ENCODE measurements around the gene CDC42BPG. TPM values are rescaled to one million over a fixed set of nuclear protein-coding genes. Genes with fewer than 3 reads are reported as not detected.

The CDC42BPG gene
- total RNA-seq, 2 experiments from 2014 or later: 0.31 to 0.61 TPM

GRCh38 chr11:64845129-64845775 is 799 bp upstream of the CDC42BPG start:
- peak overlapping the region; percentile 21 for H3K27ac Mint-ChIP-seq
- H3K4me1 Mint-ChIP-seq (ENCODE audit: low read depth): peaks cover 42% of the 10 kb centered on the region
- intact Hi-C loops (cut with micrococcal nuclease): loop anchor here (10.0 kb wide), 1 partner anchor 170 kb away; the partner anchor contains the start of gene ARL2

DNA sequence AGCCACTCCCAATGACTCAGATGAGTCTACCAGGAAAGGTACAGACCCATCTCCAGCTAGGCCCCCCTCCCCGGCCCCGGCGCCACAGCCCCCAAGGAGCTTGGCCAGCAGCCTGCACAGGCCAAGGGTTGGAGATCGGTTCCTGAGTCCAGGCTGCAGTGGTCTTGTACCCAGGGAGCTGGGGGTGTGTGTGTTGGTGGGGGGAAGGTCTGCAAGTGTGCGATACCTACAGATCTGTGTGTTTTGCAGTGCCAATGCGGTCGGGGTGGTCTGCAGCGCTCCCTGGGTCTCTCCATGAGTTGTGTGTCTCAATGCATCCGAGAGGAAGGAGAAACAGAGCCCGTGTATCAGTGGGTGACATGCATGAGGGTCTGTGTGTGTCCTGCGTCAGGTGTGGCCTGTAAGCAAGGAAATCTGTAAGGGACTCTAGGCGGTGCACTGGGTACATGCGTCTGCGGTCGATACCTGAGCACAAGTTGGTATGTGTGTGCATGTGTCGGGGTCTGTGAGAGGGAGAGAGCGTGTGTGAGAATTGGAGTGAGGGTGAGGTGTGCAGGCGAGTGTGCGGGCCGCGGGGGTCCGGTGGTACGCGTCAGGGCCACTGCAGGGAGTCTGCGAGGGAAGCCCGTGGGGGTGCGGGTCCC is 645 bp downstream of the CDC42BPG start:
- Mint-ChIP-seq H3K9me3 (no peaks in the 10 kb centered on the region), H3K4me1 (ENCODE audit: low read depth) (peaks cover 27% of the 10 kb centered on the region), H3K27ac (no peak overlapping the region), H3K27me3 (no peaks in the 10 kb centered on the region), H3K4me3 (peak overlapping the region; percentile 58), H3K36me3 (ENCODE audit: low read depth) (no peaks in the 10 kb centered on the region)
- intact Hi-C loops (cut with micrococcal nuclease): loop anchor here (10.0 kb wide), 1 partner anchor 171 kb away; the partner anchor contains the start of gene ARL2
- TF ChIP-seq CTCF (IDR thresholded peaks at IDR 0.05): no peak
- POLR2A ChIA-PET: interaction anchor here (0.9 to 18.5 kb wide), 4 partner anchors 8 to 39 kb away, joined by 3 to 320 read pairs (median 4); no protein-coding TSS in a partner anchor
- ATAC-seq: peak; percentile 1
- DNase-seq: no peak
- CTCF ChIA-PET: interaction anchor here (0.6 to 28.9 kb wide), 15 partner anchors 9 to 275 kb away, joined by 3 to 1168 read pairs (median 4); partner anchors contain the start of genes EHD1 and SAC3D1

More at GRCh38 chr11:64845129-64845775, 799 bp upstream of the CDC42BPG start:
- ChIA-PET POLR2A (interaction anchor here (0.6 to 26.2 kb wide), 7 partner anchors 10 to 272 kb away, joined by 3 to 768 read pairs (median 3); partner anchors contain the start of genes ARL2, EHD1 and ZNHIT2), CTCF (interaction anchor here (1.2 to 28.9 kb wide), 3 partner anchors 17 to 41 kb away, joined by 3 to 1168 read pairs (median 316); partner anchors contain the start of gene EHD1)
- Mint-ChIP-seq H3K27me3 (no peaks in the 10 kb centered on the region), H3K36me3 (ENCODE audit: low read depth) (no peaks in the 10 kb centered on the region), H3K9me3 (no peaks in the 10 kb centered on the region), H3K4me3 (peak overlapping the region; percentile 58)
- TF ChIP-seq CTCF (IDR thresholded peaks at IDR 0.05): no peak
- no peak for DNase-seq
- ATAC-seq: no peak

DNA sequence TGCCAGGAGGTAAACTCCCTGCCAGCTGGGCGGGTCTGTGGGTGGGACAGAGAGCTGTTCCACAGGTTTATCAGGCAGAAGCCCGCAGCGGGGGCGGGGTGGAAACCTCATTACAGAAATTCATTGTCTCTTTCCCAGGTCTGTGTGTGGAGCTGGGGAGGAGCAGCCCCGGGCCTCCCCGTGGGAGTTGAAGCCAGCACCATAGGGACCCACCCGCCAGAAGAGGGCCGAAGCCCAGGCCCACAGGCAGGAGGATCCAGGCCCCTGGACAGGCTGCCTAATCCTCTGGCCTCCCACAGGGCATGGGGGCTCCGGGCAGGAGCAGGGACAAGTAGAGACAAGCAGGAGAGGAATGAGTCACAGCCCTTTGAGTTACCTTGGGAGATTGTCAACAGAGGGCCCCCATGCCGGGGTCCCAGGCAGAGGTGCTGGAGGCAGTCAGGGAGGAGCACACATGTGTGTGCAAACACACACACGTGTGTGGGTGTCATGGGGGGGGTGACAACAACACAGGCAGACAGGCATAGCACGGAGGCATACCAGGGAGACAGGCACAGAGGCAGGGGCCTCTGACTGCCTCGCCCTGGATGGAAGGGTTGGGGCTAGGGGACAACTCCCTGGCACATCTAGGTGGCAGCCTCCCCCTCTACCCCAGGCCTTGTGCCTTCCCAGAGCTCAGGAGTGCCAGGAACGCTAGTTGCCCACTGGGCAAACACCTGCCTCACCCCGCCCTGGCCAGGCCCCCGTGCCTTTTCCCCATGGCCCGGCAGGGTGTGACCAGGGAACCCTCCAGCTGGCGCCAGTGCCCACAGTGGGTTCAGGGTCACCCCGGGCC is 1.4 kb downstream of the CDC42BPG start:
- intact Hi-C loops (cut with micrococcal nuclease): loop anchor here (10.0 kb wide), 1 partner anchor 172 kb away; the partner anchor contains the start of gene ARL2
- no peak for ATAC-seq
- no peaks in the 10 kb centered on the region for H3K36me3 Mint-ChIP-seq (ENCODE audit: low read depth)

DNA sequence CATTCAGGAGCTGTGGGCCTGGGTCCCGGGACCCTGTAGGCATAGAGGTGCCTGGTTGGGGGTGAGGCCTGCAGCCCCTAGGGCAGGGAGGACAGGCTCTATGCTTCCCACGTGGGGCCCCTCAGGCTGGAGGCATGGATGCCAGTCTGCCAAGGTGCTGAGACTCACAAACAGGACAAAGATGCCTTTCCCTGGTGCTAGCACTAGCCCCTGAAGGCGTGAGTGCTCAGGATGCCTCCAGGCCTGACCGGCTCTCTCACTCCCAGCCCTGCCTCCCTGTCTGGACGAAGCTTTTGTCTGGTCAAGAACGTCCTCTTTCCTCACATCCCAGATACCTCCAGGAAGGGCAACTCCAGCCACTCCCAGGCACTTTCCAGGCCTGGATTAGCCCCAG is 2.1 kb downstream of the CDC42BPG start:
- H3K36me3 Mint-ChIP-seq (ENCODE audit: low read depth): no peaks in the 10 kb centered on the region
- CTCF ChIA-PET: interaction anchor here (28.9 kb wide), 1 partner anchor 44 kb away, joined by 1168 read pairs; the partner anchor contains the start of gene EHD1
- no peak overlapping the region for H3K4me3 Mint-ChIP-seq
- H3K4me1 Mint-ChIP-seq (ENCODE audit: low read depth): peaks cover 17% of the 10 kb centered on the region
- intact Hi-C loops (cut with micrococcal nuclease): loop anchor here (10.0 kb wide), 1 partner anchor 172 kb away; the partner anchor contains the start of gene ARL2
- no peaks in the 10 kb centered on the region for H3K27me3 Mint-ChIP-seq
- no peaks in the 10 kb centered on the region for H3K9me3 Mint-ChIP-seq
- TF ChIP-seq CTCF (IDR thresholded peaks at IDR 0.05): no peak
- ATAC-seq: no peak
- no peak overlapping the region for H3K27ac Mint-ChIP-seq
- no peak for DNase-seq
- POLR2A ChIA-PET: interaction anchor here (1.2 kb wide), 1 partner anchor 39 kb away, joined by 3 read pairs; no protein-coding TSS in a partner anchor

More for the DNA sequence above, 1.4 kb downstream of the CDC42BPG start:
- TF ChIP-seq CTCF (IDR thresholded peaks at IDR 0.05): no peak
- Mint-ChIP-seq H3K27ac (no peak overlapping the region), H3K4me3 (no peak overlapping the region), H3K9me3 (no peaks in the 10 kb centered on the region), H3K27me3 (no peaks in the 10 kb centered on the region), H3K4me1 (ENCODE audit: low read depth) (peaks cover 20% of the 10 kb centered on the region)
- ChIA-PET POLR2A (interaction anchor here (0.9 to 1.2 kb wide), 2 partner anchors 39 to 40 kb away, joined by 3 to 4 read pairs; no protein-coding TSS in a partner anchor), CTCF (interaction anchor here (1.0 to 28.9 kb wide), 4 partner anchors 32 to 170 kb away, joined by 3 to 1168 read pairs (median 4); partner anchors contain the start of gene EHD1)
- DNase-seq: no peak
